ENCODE results near the gene FAM162A.
"Not testable (repeated sequence)": the region's sequence is repeated elsewhere in the genome, so short reads cannot be mapped to it uniquely, and the experiment has no call there.

The FAM162A gene

GRCh38 chr3:122383771-122384697, at the start of gene FAM162A:
Gene FAM162A, plus strand, starts transcription at chr3:122384182. Its CDS starts 84 bp downstream, at chr3:122384266.
- in situ Hi-C loops (cut with HindIII; ENCODE audit: low sequenced_read_pairs), result no loop called here

GRCh38 chr3:122342803-122343202, 41.2 kb upstream of the FAM162A start:
- in situ Hi-C loops (cut with HindIII; ENCODE audit: low sequenced_read_pairs), result no loop called here

GRCh38 chr3:122343654-122344053, 40.3 kb upstream of the FAM162A start:
- in situ Hi-C loops (cut with HindIII; ENCODE audit: low sequenced_read_pairs), result no loop called here

- in situ Hi-C loops (cut with HindIII; ENCODE audit: low sequenced_read_pairs), result no loop called here
Observed at GRCh38 chr3:122349171-122349570, 34.8 kb upstream of the FAM162A start.

DNA sequence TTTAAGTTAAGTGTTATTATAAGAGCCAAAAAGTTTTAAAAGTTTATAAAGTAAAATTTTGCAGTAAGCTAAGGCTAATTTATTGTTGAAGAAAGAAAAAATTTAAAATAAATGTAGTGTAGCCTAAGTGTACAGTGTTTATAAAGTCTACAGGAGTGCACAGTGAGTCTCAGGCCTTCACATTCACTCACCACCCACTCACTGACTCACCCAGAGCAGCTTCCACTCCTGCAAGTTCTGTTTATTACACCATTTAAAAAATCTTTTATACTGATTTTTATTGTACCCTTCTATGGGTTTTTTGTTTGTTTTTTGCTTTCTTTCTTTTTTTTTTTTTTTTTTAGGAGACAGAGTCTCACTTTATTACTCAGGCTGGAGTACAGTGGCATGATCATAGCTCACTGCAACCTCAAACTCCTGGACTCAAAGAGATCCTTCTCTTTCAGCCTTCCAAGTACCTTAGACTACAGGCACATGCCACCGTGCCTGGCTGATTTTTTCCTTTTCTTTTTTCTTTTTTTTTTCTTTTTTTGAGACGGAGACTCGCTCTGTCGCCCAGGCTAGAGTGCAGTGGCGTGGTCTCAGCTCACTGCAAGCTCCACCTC, 33.1 kb upstream of the FAM162A start:
- in situ Hi-C loops (cut with HindIII; ENCODE audit: low sequenced_read_pairs), result no loop called here

GRCh38 chr3:122351612-122352011, 32.4 kb upstream of the FAM162A start:
- in situ Hi-C loops (cut with HindIII; ENCODE audit: low sequenced_read_pairs), result no loop called here

DNA sequence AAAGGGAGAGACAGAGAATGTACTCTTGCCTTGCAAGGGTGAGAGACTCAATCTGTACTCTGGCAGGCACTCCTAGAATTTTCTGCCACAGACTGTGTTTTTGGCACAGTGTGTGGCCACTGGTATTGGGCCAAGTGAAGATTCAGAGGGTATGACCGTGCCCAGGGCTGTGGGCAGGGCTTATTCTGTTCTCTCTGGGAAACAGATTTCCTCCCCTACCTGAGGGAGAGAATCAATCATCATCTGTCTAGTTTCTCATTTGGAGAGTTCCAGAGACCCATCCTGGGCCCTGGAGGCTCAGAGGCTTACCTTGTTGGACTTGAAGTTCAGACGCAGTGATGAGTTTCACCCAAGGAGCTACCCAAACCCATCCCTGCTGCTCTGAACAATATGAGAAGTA, 30.8 kb upstream of the FAM162A start:
- in situ Hi-C loops (cut with HindIII; ENCODE audit: low sequenced_read_pairs), result no loop called here

- in situ Hi-C loops (cut with HindIII; ENCODE audit: low sequenced_read_pairs), result no loop called here
Observed at GRCh38 chr3:122353893-122354401, 30.0 kb upstream of the FAM162A start.

GRCh38 chr3:122355612-122356011, 28.4 kb upstream of the FAM162A start:
- in situ Hi-C loops (cut with HindIII; ENCODE audit: low sequenced_read_pairs), result no loop called here

DNA sequence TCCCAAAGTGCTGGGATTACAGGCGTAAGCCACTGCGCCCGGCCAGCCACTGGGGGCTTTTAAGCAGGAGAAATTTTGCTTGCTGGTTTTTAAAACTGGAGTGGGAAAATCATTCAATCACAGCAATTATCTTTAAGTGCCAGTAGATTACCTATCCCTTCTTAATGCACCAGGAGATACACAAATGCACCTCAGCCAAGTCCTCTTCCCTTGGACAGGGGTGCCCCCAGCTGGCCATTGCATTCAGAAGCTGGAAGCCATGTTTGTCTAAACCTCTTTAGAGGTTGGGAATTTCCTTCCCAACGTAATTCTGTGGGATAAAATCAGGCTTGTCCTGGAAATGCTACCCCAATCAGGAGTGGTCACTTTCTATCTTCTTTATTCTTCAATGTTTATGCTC, 27.6 kb upstream of the FAM162A start:
- in situ Hi-C loops (cut with HindIII; ENCODE audit: low sequenced_read_pairs), result no loop called here

DNA sequence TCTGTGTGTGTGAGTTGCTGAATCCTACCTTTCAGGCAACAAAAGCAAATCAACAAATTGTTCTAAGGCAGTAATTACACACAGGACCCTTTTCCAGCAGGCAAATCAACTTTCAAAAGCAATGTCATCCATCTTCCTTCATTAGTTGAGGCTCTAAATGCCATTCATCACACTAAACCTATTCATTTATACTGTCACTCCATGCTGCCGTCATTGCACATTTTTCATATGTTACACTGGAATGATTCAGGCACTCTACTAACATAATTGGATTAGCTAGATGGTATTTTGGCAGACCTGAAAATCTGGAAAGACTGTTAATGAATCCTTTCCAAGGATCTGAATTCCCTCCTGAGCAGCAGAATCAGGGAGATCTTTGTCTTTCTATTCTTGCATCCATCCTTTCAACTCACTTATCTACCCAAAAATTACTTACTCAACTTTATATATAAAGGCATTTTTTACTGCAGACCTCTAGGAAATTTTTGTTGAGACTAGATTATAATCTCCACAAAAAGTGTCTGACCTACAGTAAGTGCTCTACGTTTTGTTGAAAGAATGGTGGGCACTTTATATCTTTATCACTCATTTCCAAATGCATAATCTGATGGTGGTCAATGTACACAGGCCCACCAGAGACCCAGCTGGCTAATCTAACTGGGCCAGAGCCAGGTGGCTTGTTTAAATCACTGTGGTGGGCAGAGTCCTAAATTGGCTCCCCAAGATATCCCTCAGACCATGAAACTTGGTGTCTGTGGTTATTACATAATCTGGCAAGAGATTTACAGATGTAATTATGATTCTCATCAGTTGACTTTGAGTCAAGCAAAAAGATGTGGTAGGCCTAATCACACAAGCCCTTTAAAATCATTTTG, 25.9 kb upstream of the FAM162A start:
- in situ Hi-C loops (cut with HindIII; ENCODE audit: low sequenced_read_pairs), result no loop called here

DNA sequence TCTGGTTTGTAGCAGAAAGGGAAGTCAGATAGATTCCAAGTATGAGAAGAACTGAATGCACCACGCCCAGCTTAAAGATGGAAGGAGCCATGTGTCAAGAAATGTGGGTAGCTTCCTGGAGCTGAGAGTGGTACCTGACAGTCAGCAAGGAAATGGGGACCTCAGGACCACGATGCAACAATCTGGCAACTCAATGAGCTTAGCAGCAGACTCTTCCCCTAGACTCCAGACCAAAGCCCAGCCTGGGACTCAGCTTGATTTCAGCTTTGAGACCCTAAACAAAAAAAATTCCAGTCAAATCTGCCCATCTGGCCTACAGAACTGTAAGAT, 25.3 kb upstream of the FAM162A start:
- in situ Hi-C loops (cut with HindIII; ENCODE audit: low sequenced_read_pairs), result no loop called here

- in situ Hi-C loops (cut with HindIII; ENCODE audit: low sequenced_read_pairs), result no loop called here
Observed at GRCh38 chr3:122362026-122362425, 22.0 kb upstream of the FAM162A start.

GRCh38 chr3:122364490-122364889, 19.5 kb upstream of the FAM162A start:
- in situ Hi-C loops (cut with HindIII; ENCODE audit: low sequenced_read_pairs), result no loop called here

- in situ Hi-C loops (cut with HindIII; ENCODE audit: low sequenced_read_pairs), result no loop called here
Observed at GRCh38 chr3:122365073-122365472, 18.9 kb upstream of the FAM162A start.

- in situ Hi-C loops (cut with HindIII; ENCODE audit: low sequenced_read_pairs), result not testable (repeated sequence)
Observed at GRCh38 chr3:122365582-122366378, 18.2 kb upstream of the FAM162A start.

DNA sequence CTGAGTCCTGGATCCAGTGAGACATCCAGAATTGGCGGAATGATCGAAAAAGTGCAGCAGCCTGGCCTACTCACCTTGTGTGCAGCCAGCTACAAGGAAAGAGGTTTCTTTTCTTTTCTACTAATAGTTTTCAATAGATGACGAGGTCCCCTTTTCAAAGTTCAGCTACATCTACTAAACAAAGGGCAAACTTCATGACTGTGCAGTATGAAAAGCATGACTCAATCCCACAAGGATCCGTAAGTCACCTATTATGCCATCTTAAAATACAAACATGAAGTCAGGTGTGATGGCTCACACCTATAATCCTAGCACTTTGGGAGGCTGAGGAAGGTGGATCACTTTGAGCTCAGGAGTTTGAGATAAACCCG, 17.6 kb upstream of the FAM162A start:
- in situ Hi-C loops (cut with HindIII; ENCODE audit: low sequenced_read_pairs), result no loop called here

DNA sequence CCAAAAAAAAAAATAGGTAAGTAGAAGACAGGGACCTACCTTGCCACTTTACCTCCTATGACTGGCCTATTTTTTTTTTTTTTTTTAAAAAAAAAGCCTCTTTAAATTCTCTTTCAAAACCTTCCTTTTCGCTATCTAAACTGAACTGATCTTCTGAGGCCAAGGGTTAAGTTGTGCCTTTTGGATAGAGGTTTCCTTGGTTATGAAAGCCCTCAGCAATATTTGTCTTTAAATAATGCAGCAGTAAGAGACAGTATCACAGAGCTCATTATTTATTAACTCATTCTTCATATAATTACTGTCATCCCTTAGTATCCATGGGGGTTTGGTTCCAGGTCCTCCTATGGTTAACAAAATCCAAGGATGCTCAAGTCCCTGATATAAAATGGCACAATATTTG, 9.9 kb upstream of the FAM162A start:
- in situ Hi-C loops (cut with HindIII; ENCODE audit: low sequenced_read_pairs), result no loop called here

DNA sequence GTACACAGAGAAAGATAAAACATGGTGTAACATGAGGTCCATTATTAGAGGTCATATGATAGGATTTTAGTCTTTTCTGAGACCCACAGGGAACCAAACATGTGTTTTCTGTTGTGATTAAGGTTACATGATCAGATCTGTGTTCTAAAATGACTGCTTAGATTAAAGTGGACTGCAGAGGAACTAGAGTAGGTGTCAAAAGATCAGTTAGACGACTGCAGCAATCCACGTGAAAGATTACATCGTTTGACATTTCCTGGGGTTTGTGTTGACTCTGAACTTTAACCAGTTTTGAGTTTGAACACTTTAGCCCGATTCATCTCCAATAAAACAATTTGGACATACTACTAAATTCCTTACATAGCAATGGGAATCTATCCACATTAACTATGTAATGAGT, 6.0 kb upstream of the FAM162A start:
- in situ Hi-C loops (cut with HindIII; ENCODE audit: low sequenced_read_pairs), result no loop called here

- in situ Hi-C loops (cut with HindIII; ENCODE audit: low sequenced_read_pairs), result no loop called here
Observed at GRCh38 chr3:122382888-122383666, 905 bp upstream of the FAM162A start, which contains the start of gene MIX23. Gene MIX23, minus strand, starts transcription at chr3:122383231. Its CDS starts 7 bp downstream, at chr3:122383224.
